Adrenal gland (tissue), 12 donors: ENCODE results near the gene TTC9C. TPM values are rescaled to one million over a fixed set of nuclear protein-coding genes. Genes with fewer than 3 reads are reported as not detected.
"Not testable (repeated sequence)": the region's sequence is repeated elsewhere in the genome, so short reads cannot be mapped to it uniquely, and the experiment has no call there.

Experiments
- DNase-seq, 7 donors: peaks; one replicate each; pipeline ENCODE4 v3.0.0-alpha.2; 2019 to 2020
- H3K27ac ChIP-seq, 5 donors: fragments of 200-600 bp; sonication (generic) in 4 of 5; 1 replicate in 3 of 5; 2 replicates in 2 of 5; pipeline versions ENCODE4 v1.5.1 to v1.8.0; 2016 to 2020; ENCODE audit warnings: mild to moderate bottlenecking in 1 of 5
- H3K27me3 ChIP-seq: fragments of 200-600 bp; 2 replicates; pipeline ENCODE4 v1.8.0; 2021
- H3K36me3 ChIP-seq, 2 donors: fragments of 200-600 bp; replicated peaks in 1 of 2; 1 replicate in 1 of 2; 2 replicates in 1 of 2; pipeline versions ENCODE4 v1.5.1 to v1.8.0; 2018 to 2022
- H3K4me1 ChIP-seq, 2 donors: fragments of 200-600 bp; replicated peaks in 1 of 2; 1 replicate in 1 of 2; 2 replicates in 1 of 2; pipeline versions ENCODE4 v1.5.1 to v1.8.0; 2018 to 2021
- H3K4me3 ChIP-seq, 4 donors: fragments of 200-600 bp; sonication (generic) in 3 of 4; one replicate each; pipeline ENCODE4 v1.5.1; 2016 to 2018
- H3K9me3 ChIP-seq, 3 donors: fragments of 200-600 bp; sonication (generic) in 1 of 3; replicated peaks in 1 of 3; 1 replicate in 2 of 3; 2 replicates in 1 of 3; pipeline versions ENCODE4 v1.5.1 to v1.8.0; 2016 to 2021
- CTCF ChIP-seq, 6 experiments: fragments of 450-650 bp in 4 of 6; fragments of 200-600 bp in 2 of 6; sonication (generic) in 1 of 6; IDR thresholded peaks; 1 replicate in 5 of 6; 2 replicates in 1 of 6; pipeline versions ENCODE4 v1.5.1 to v1.8.0; 2016 to 2021; ENCODE audit warnings: antibody characterized with exemption in 6 of 6, mild to moderate bottlenecking in 2 of 6, moderate library complexity in 1 of 6
- POLR2A ChIP-seq, 2 donors: fragments of 450-650 bp; IDR thresholded peaks; one replicate each; pipeline ENCODE4 v1.6.1; 2017; ENCODE audit warnings: antibody characterized with exemption in 2 of 2, mild to moderate bottlenecking in 2 of 2, moderate library complexity in 1 of 2
- WGBS, 4 donors: extraction: QIAGEN DNeasy Blood & Tissue Kit in 2 of 4; methylation state at CpG; one replicate each; pipeline versions ENCODE4 v1.1.5 to v1.1.7; 2013 to 2017; 5-methylcytosine and 5-hydroxymethylcytosine counted together
- intact Hi-C, 2 donors: fragments of 100-400 bp; cut with DNase I; formaldehyde crosslinking; loops; one replicate each; pipeline versions ENCODE4 v1.14.1 to v1.15.0; 2022 to 2023
- polyA plus RNA-seq, 3 donors: library from polyadenylated mRNA; stranded (reverse); fragments of 200-250 nt in 2 of 3; fragments of 350-450 nt in 1 of 3; fragmentation: Illumina TruSeq in 1 of 3; extraction: RNeasy Lipid Tissue Mini Kit (QIAGEN cat#74804) in 1 of 3; gene quantifications; one replicate each; pipeline ENCODE4 v1.2.3, GENCODE V29; 2013 to 2014
- total RNA-seq, 9 donors: library from RNA; depleted of rRNA in 4 of 9; stranded (reverse); fragments of >200 nt in 4 of 9; fragments of 120-200 nt in 1 of 9; fragmentation: NEBNext Ultra II Directional in 1 of 9; extraction: Animal tissue kit (Norgen Biotek cat#: 25700) in 1 of 9; gene quantifications; one replicate each; pipeline versions ENCODE4 v1.1.0 to v1.2.4, GENCODE V29; 2013 to 2023
- donor health status: healthy with polysubstance abuse.
- donor health status: Bipolar disorder and iron deficiency.
- donor health status: DM: yes; HTN: yes; CAD: no.
- donor health status: DM: no; HTN: no; CAD: no.
- donor health status: DM: no; HTN: no; CAD: no.
- donor health status: DM: yes; HTN: yes; CAD: no.

Gene TTC9C
- total and polyA plus RNA-seq, 12 donors: 10.7 to 93.9 (median 28.1) TPM

DNA sequence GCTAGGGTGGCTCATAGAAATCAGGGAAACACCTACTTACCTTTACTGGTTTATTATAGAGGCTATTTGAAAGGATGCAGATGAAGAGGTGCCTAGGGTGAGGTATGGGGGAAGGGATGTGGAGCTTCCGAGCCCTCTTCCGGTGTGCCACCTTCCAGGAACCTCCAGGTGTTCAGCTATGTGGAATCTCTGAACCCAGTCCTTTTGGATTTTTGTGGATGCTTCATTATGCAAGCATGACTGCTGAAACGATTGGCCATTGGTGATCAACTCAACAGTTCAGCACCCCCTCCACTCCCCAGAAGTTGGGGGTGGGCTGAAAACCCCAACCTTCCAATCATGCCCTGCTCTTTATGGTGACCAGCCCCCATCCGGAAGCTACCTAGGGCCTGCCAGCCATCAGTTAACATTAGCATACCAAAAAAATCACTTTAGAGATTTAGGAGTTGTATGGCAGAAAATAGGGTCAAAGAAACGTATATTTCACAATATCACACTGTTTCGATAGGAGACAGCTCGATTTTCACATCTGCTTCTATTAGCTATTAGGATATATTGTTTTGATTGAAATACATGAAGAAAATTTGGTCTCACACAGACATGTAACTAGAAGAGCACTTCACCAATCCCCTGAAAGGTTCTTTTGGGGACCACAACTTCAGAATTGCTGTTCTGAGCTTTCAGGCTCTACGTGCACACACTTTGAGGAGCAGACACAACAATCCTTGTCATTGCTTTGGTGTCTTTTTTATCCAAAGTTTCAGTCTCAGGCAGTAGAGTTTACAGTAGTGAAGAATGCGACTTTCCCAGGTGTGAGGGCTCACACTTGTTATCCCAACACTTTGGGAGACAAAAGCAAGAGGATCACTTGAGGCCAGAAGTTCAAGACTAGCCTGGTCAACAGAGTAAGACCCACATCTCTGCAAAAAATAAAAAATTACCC lies 29.8 kb downstream of the TTC9C start:
- Histone ChIP-seq H3K27me3 (no peaks in the 10 kb centered on the region), H3K36me3 (no peaks in the 10 kb centered on the region), H3K9me3 (no peaks in the 10 kb centered on the region), H3K27ac (no peak overlapping the region), H3K4me1 (peaks cover 12 to 21% of the 10 kb centered on the region in 2 donors), H3K4me3 (no peak overlapping the region)
- 62 to 66% (median 65%) methylated on average over 9 of the region's 9 CpGs for WGBS, 4 donors
- DNase-seq: no peak
- TF ChIP-seq POLR2A (IDR thresholded peaks at IDR 0.05) (no peak), CTCF (IDR thresholded peaks at IDR 0.05) (no peak)
- intact Hi-C loops: no loop called here

DNA sequence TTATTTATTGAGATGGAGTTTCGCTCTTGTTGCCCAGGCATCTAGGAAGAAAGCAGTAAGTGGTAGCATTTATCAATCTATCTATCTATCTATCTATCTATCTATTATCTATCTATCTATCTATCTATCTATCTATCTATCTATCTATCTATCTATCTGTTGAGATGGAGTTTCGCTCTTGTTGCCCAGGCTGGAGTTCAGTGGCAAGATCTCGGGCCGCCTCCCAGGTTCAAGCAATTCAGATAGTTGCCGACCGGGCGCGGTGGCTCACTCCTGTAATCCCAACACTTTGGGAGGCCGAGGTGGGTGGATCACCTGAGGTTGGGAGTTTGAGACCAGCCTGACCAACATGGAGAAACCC lies 32.6 kb downstream of the TTC9C start:
- H3K27me3 ChIP-seq, DNase-seq, H3K9me3 ChIP-seq, intact Hi-C loops: not testable (repeated sequence)
- H3K27ac ChIP-seq: peak overlapping the region in 3 of 5 donors; percentile 50 to 91 (median 73)
- H3K4me3 ChIP-seq: peak overlapping the region in 2 of 4 donors; percentile 65 to 85
- WGBS, 4 donors: 33 to 44% (median 34%) methylated on average over 9 of the region's 9 CpGs
- H3K4me1 ChIP-seq: peaks cover 8 to 12% of the 10 kb centered on the region in 2 donors
- H3K36me3 ChIP-seq: peaks cover 0 to 13% of the 10 kb centered on the region in 2 donors

DNA sequence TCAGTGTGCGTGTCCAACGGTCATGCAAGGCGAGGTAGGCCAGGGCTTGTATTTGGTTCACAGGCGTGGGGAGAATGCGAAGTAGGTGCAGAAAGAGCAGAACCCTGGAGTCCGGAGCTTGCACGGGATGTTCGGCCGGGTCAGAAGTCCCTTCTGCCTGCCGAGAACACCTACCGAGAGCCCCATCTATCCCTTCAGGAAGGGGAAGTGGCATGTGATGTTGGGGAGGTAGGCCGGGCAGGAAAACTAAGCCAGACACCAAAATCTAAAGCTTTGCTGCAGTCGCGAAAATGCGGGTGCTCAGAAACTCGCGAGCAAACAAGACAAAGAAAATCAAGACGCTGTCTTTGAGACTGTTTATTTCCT lies 42.5 kb downstream of the TTC9C start:
- intact Hi-C loops: no loop called here
- TF ChIP-seq POLR2A (IDR thresholded peaks at IDR 0.05) (no peak), CTCF (IDR thresholded peaks at IDR 0.05) (no peak)
- peak overlapping the region; percentile 73 to 97 (median 93) for H3K27ac ChIP-seq
- peak in 4 of 7 donors; percentile 26 to 48 (median 34) for DNase-seq
- no peaks in the 10 kb centered on the region for H3K27me3 ChIP-seq
- 2 to 4% (median 3%) methylated on average over 15 to 18 of the region's 18 CpGs for WGBS, 4 donors
- H3K36me3 ChIP-seq: peaks cover 0 to 21% of the 10 kb centered on the region in 2 donors
- H3K4me3 ChIP-seq: peak overlapping the region in 2 of 4 donors; percentile 21 to 75
- H3K4me1 ChIP-seq: peaks cover 13 to 26% of the 10 kb centered on the region in 2 donors
- H3K9me3 ChIP-seq: no peaks in the 10 kb centered on the region

- peaks cover 0 to 21% of the 10 kb centered on the region in 2 donors for H3K36me3 ChIP-seq
- peaks cover 13 to 26% of the 10 kb centered on the region in 2 donors for H3K4me1 ChIP-seq
- intact Hi-C loops: no loop called here
- H3K4me3 ChIP-seq: peak within 1 kb of the TSS in 2 of 4 donors; percentile 21 to 75
- H3K27me3 ChIP-seq: no peaks in the 10 kb centered on the region
- WGBS, 4 donors: 2 to 6% (median 4%) methylated on average over 27 to 60 of the region's 60 CpGs
- peak within 1 kb of the TSS; percentile 73 to 97 (median 93) for H3K27ac ChIP-seq
- peak; percentile 97 to 99 (median 99) for DNase-seq
- TF ChIP-seq POLR2A (IDR thresholded peaks at IDR 0.05) (peak; percentile 8 to 56), CTCF (IDR thresholded peaks at IDR 0.05) (no peak)
- no peaks in the 10 kb centered on the region for H3K9me3 ChIP-seq
These were observed 43.1 kb downstream of the TTC9C start, which contains the start of gene TAF6L for GRCh38 chr11:62771144-62772021. Gene TAF6L, plus strand, starts transcription at chr11:62771396. Its CDS starts 4,388 bp downstream, at chr11:62775784.
